H9 (cell line): Measurements from ENCODE around the gene PPP1R14B. TPM values are rescaled to one million over a fixed set of nuclear protein-coding genes. Genes with fewer than 3 reads are reported as not detected.

Experiments
- DNase-seq: peaks from one replicate; pipeline ENCODE4 v3.0.0-alpha.2; 2017
- H2AFZ ChIP-seq: one replicate; pipeline ENCODE4 v1.6.1; 2013; ENCODE audit warnings: mild to moderate bottlenecking, low read length, control low read depth, moderate library complexity
- H2AK5ac ChIP-seq: 2 replicates; pipeline ENCODE4 v1.6.1; 2013; ENCODE audit warnings: low read length, control low read depth, mixed read lengths; ENCODE audit not compliant: insufficient read length
- H2BK120ac ChIP-seq: one replicate; pipeline ENCODE4 v1.6.1; 2013; ENCODE audit warnings: low read depth, mild to moderate bottlenecking, low read length, control low read depth, inconsistent platforms; ENCODE audit not compliant: poor library complexity, severe bottlenecking
- H2BK12ac ChIP-seq: 2 replicates; pipeline ENCODE4 v1.6.1; 2013; ENCODE audit warnings: low read length, control low read depth, mixed read lengths, low read depth; ENCODE audit not compliant: insufficient read length
- H2BK15ac ChIP-seq: 2 replicates; pipeline ENCODE4 v1.6.1; 2013; ENCODE audit warnings: low read depth, low read length, control low read depth
- H2BK20ac ChIP-seq: one replicate; pipeline ENCODE4 v1.6.1; 2013; ENCODE audit warnings: low read depth, mild to moderate bottlenecking, low read length, control low read depth, inconsistent platforms; ENCODE audit not compliant: poor library complexity, severe bottlenecking
- H2BK5ac ChIP-seq: 2 replicates; pipeline ENCODE4 v1.6.1; 2013; ENCODE audit warnings: low read length, control low read depth, mixed read lengths; ENCODE audit not compliant: insufficient read length
- H3K14ac ChIP-seq: 2 replicates; pipeline ENCODE4 v1.6.1; 2013; ENCODE audit warnings: low read length, control low read depth; ENCODE audit not compliant: insufficient read depth
- H3K18ac ChIP-seq: 2 replicates; pipeline ENCODE4 v1.6.1; 2013; ENCODE audit warnings: low read depth, mild to moderate bottlenecking, mixed read lengths, low read length, control low read depth; ENCODE audit not compliant: insufficient read length
- H3K23ac ChIP-seq: 2 replicates; pipeline ENCODE4 v1.6.1; 2013; ENCODE audit warnings: low read length, control low read depth, mixed read lengths, low read depth; ENCODE audit not compliant: insufficient read length
- H3K23me2 ChIP-seq: 2 replicates; pipeline ENCODE4 v1.6.1; 2013; ENCODE audit warnings: low read depth, mild to moderate bottlenecking, mixed read lengths, low read length, control low read depth; ENCODE audit not compliant: insufficient read length, poor library complexity, severe bottlenecking
- H3K27ac ChIP-seq: 2 replicates; pipeline ENCODE4 v1.5.1; 2013; ENCODE audit warnings: low read length, control low read depth, mixed read lengths, low read depth; ENCODE audit not compliant: insufficient read length
- H3K27me3 ChIP-seq: 2 replicates; pipeline ENCODE4 v1.6.1; 2013; ENCODE audit warnings: low read length, control low read depth, inconsistent platforms; ENCODE audit not compliant: insufficient read depth
- H3K4ac ChIP-seq: 2 replicates; pipeline ENCODE4 v1.6.1; 2013; ENCODE audit warnings: low read depth, mild to moderate bottlenecking, control low read depth, inconsistent platforms, low read length, moderate library complexity
- H3K4me1 ChIP-seq: 2 replicates; pipeline ENCODE4 v1.6.1; 2013; ENCODE audit warnings: low read length, control low read depth, inconsistent platforms; ENCODE audit not compliant: insufficient read depth
- H3K4me2 ChIP-seq: 2 replicates; pipeline ENCODE4 v1.6.1; 2013; ENCODE audit warnings: low read length, control low read depth, mixed read lengths; ENCODE audit not compliant: insufficient read length, insufficient read depth
- H3K56ac ChIP-seq: 2 replicates; pipeline ENCODE4 v1.6.1; 2013; ENCODE audit warnings: low read depth, mild to moderate bottlenecking, mixed read lengths, low read length, control low read depth; ENCODE audit not compliant: insufficient read length
- H3K79me1 ChIP-seq: 2 replicates; pipeline ENCODE4 v1.6.1; 2013; ENCODE audit warnings: low read depth, mild to moderate bottlenecking, moderate library complexity, low read length, control low read depth, inconsistent platforms; ENCODE audit not compliant: insufficient read depth, poor library complexity, severe bottlenecking
- H3K79me2 ChIP-seq: 2 replicates; pipeline ENCODE4 v1.6.1; 2013; ENCODE audit warnings: low read length, control low read depth, inconsistent platforms; ENCODE audit not compliant: insufficient read depth
- H3K9ac ChIP-seq: 2 replicates; pipeline ENCODE4 v1.6.1; 2013; ENCODE audit warnings: low read length, control low read depth, mixed read lengths; ENCODE audit not compliant: insufficient read length; ENCODE audit errors: extremely low read depth
- H3K9me3 ChIP-seq: one replicate; pipeline ENCODE4 v1.6.1; 2013; ENCODE audit warnings: low read depth, low read length, inconsistent platforms; ENCODE audit not compliant: control insufficient read depth
- H3T11ph ChIP-seq: one replicate; pipeline ENCODE4 v1.6.1; 2013; ENCODE audit warnings: mild to moderate bottlenecking, low read length, control low read depth, inconsistent platforms
- H4K20me1 ChIP-seq: one replicate; pipeline ENCODE4 v1.6.1; 2013; ENCODE audit not compliant: control insufficient read depth, insufficient read length, insufficient read depth
- H4K5ac ChIP-seq: 2 replicates; pipeline ENCODE4 v1.6.1; 2013; ENCODE audit warnings: low read depth, mild to moderate bottlenecking, mixed read lengths, low read length, control low read depth; ENCODE audit not compliant: insufficient read length
- H4K8ac ChIP-seq: replicated peaks from 2 replicates; pipeline ENCODE4 v1.6.1; 2013; ENCODE audit warnings: low read length, control low read depth, mixed read lengths, low read depth; ENCODE audit not compliant: insufficient read length
- H4K91ac ChIP-seq: 2 replicates; pipeline ENCODE4 v1.6.1; 2013; ENCODE audit warnings: low read depth, mild to moderate bottlenecking, moderate library complexity, mixed read lengths, low read length, control low read depth; ENCODE audit not compliant: insufficient read length
- H3K27ac Mint-ChIP-seq, 3 experiments: 2 replicates in 2 of 3; 3 replicates in 1 of 3; pipeline ENCODE4 v1.8.0; 2020 to 2021; ENCODE audit warnings: mixed read lengths in 3 of 3, mild to moderate bottlenecking in 1 of 3, moderate library complexity in 1 of 3
- H3K27me3 Mint-ChIP-seq: 2 replicates; pipeline ENCODE4 v1.8.0; 2021; ENCODE audit warnings: low read depth, mild to moderate bottlenecking, moderate library complexity, mixed read lengths
- H3K36me3 Mint-ChIP-seq, 3 experiments: 2 replicates in 2 of 3; 3 replicates in 1 of 3; pipeline ENCODE4 v1.8.0; 2020 to 2021; ENCODE audit warnings: low read depth in 3 of 3, mixed read lengths in 3 of 3; ENCODE audit not compliant: insufficient read depth in 1 of 3
- H3K4me1 Mint-ChIP-seq, 2 experiments: 2 replicates each; pipeline ENCODE4 v1.8.0; 2020; ENCODE audit warnings: mixed read lengths in 2 of 2
- H3K4me3 Mint-ChIP-seq, 2 experiments: 2 replicates in 1 of 2; 3 replicates in 1 of 2; pipeline ENCODE4 v1.8.0; 2020 to 2021; ENCODE audit warnings: mild to moderate bottlenecking in 2 of 2, mixed read lengths in 2 of 2, moderate library complexity in 1 of 2
- H3K9me3 Mint-ChIP-seq, 2 experiments: 2 replicates in 1 of 2; 3 replicates in 1 of 2; pipeline ENCODE4 v1.8.0; 2020; ENCODE audit warnings: mild to moderate bottlenecking in 2 of 2, mixed read lengths in 2 of 2, moderate library complexity in 1 of 2
- CTCF ChIP-seq: fragments of 200-600 bp; sonication (generic); conservative IDR thresholded peaks from 3 replicates; pipeline ENCODE4 v1.8.0; 2021; ENCODE audit warnings: antibody characterized with exemption, mild to moderate bottlenecking
- WGBS: extraction: QIAGEN DNeasy Blood & Tissue Kit; methylation state at CpG from one replicate; pipeline ENCODE4 v1.1.7; 2013; ENCODE audit warnings: missing lambda C conversion rate, low lambda C conversion rate, mixed read lengths; ENCODE audit not compliant: insufficient read length; ENCODE audit errors: extremely low coverage; 5-methylcytosine and 5-hydroxymethylcytosine counted together
- total RNA-seq: library from RNA; stranded (reverse); gene quantifications from 2 replicates; pipeline ENCODE4 v1.2.1, GENCODE V29; 2021

The PPP1R14B gene
- total RNA-seq, 1 experiment from 2014 or later: 358 TPM

- Histone ChIP-seq H3K4me2 (peak overlapping the region; percentile 59), H2AK5ac (no peak overlapping the region), H4K8ac (no peak overlapping the region), H4K5ac (no peak overlapping the region), H3K79me2 (no peaks in the 10 kb centered on the region), H4K20me1 (peaks cover 2% of the 10 kb centered on the region), H3K79me1 (no peaks in the 10 kb centered on the region), H3K14ac (peak overlapping the region; percentile 32), H3K56ac (no peak overlapping the region), H2BK5ac (no peak overlapping the region), H3K23ac (no peak overlapping the region), H3K4ac (no peak overlapping the region; the same call in 1 of the 2 replicates), H3K9ac (peak overlapping the region; percentile 68), H3K4me1 (no peaks in the 10 kb centered on the region), H3K27me3 (no peaks in the 10 kb centered on the region), H3K27ac (peak overlapping the region; percentile 33), H3K18ac (peak overlapping the region; percentile 68), H3K9me3 (no peaks in the 10 kb centered on the region), H2BK20ac (no peak overlapping the region), H2BK15ac (no peak overlapping the region), H3T11ph (no peak overlapping the region), H2AFZ (no peak overlapping the region), H2BK120ac (peak overlapping the region; percentile 24), H3K23me2 (peaks cover 15% of the 10 kb centered on the region), H2BK12ac (no peak overlapping the region), H4K91ac (no peak overlapping the region)
- peak; percentile 18; the same call in 1 of the 3 replicates for TF ChIP-seq CTCF
- no CpG with 5 or more reads among the region's 58 CpGs for WGBS
- Mint-ChIP-seq H3K4me1 (peaks cover 21 to 26% of the 10 kb centered on the region in 2 experiments), H3K27ac (peak overlapping the region; percentile 99 to 100 (median 100)), H3K4me3 (peak overlapping the region; percentile 97 to 99), H3K36me3 (peaks cover 11 to 31% (median 23%) of the 10 kb centered on the region in 3 experiments; a peak in 6 of 7 replicates), H3K9me3 (no peaks in the 10 kb centered on the region), H3K27me3 (no peaks in the 10 kb centered on the region; the same call in none of the 2 replicates)
- peak; percentile 99 for DNase-seq
These were observed 22.9 kb upstream of the PPP1R14B start for GRCh38 chr11:64269540-64270220.
